Adrenal gland (tissue), 5 donors: Measurements from ENCODE around the gene ST7.

ENCODE experiments used
- CTCF ChIP-seq, 6 experiments: fragments of 450-650 bp in 4 of 6; fragments of 200-600 bp in 2 of 6; sonication (generic) in 1 of 6; IDR thresholded peaks; 1 replicate in 5 of 6; 2 replicates in 1 of 6; pipeline versions ENCODE4 v1.5.1 to v1.8.0; 2016 to 2021; ENCODE audit warnings: antibody characterized with exemption in 6 of 6, mild to moderate bottlenecking in 2 of 6, moderate library complexity in 1 of 6
- POLR2A ChIP-seq, 2 donors: fragments of 450-650 bp; IDR thresholded peaks; one replicate each; pipeline ENCODE4 v1.6.1; 2017; ENCODE audit warnings: antibody characterized with exemption in 2 of 2, mild to moderate bottlenecking in 2 of 2, moderate library complexity in 1 of 2
- donor health status: DM: no; HTN: no; CAD: no.

DNA sequence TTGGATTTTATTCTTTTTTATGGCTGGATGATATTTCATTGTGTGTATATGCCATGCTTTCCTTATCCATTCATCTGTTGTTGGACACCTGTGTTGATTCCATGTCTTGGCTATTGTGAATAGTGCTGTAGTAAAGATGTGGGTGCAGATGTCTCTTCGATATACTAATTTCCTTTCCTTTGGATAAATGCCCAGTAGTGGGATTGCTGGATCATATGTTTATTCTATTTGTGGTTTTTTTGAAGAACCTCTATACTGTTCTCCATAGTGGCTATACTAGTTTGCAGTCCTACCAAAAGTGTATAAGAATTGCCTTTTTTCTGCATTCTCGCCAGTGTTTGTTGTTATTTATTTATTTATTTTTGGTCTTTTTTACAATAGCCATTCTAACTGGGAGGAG is 209.8 kb downstream of the ST7 start:
- TF ChIP-seq CTCF (IDR thresholded peaks at IDR 0.05) (no peak), POLR2A (IDR thresholded peaks at IDR 0.05) (no peak)
